GM18526 (cell line): ENCODE results near the gene PCMT1.

Experiments
- POLR2A ChIP-seq: IDR thresholded peaks from 3 replicates; pipeline ENCODE4 v1.6.1; 2011; ENCODE audit not compliant: insufficient read length; ENCODE audit errors: extremely low read depth

Gene PCMT1

GRCh38 chr6:149834513-149835481 is 85.3 kb downstream of the PCMT1 start:
- TF ChIP-seq POLR2A, result no peak

GRCh38 chr6:149840345-149841075 is 91.0 kb downstream of the PCMT1 start:
- no peak for TF ChIP-seq POLR2A

DNA sequence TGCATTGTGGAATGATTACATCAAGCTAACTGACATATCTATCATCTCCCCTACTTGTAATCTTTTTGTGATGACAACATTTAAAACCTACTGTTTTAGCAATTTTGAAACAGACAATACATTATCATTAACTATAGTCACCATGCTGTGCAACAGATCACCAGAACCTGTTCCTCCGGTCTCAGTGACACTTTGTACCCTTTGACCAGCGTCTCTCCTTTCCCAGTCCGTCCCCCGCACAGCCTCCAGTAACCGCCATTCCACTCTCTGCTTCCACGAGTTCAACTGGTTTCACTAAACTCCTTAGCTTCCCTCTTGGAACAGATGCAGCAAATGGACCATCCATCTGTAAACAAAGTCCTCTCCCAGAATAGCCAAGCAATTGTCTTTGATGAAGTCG is 92.8 kb downstream of the PCMT1 start:
- TF ChIP-seq POLR2A, result no peak

DNA sequence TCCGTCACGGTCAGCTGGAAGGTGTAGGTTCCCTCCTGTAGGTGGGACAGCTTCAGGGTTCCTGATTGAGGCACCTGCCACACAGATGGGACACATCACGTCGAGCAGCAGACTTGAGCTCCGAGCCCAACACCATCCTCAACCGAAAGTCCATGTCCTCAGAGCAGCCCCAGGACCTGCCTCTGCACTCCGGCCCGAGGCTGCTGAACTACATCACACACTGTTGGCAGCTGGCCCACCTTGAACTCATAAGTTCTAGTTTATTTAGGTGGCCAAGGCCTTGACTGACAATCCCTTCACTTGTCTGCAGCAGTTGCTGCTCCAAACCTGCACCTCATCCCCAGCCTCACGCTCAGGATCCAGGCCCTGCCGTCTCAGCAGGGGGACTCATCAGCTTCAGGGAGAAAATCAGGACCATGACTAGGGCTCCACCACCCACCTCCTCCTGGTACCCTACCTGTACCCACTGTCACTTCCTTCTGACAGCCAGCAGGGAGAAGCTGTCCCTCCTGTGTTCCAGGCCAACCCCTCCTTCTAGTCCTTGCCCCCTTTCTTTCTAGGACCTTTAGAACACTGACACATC is 93.6 kb downstream of the PCMT1 start:
- no peak for TF ChIP-seq POLR2A

- TF ChIP-seq POLR2A, result no peak
Measured at GRCh38 chr6:149844480-149844879, 94.9 kb downstream of the PCMT1 start.

GRCh38 chr6:149845549-149845948 is 96.0 kb downstream of the PCMT1 start:
- no peak for TF ChIP-seq POLR2A

- TF ChIP-seq POLR2A, result no peak
Measured at GRCh38 chr6:149846321-149846720, 96.8 kb downstream of the PCMT1 start.

DNA sequence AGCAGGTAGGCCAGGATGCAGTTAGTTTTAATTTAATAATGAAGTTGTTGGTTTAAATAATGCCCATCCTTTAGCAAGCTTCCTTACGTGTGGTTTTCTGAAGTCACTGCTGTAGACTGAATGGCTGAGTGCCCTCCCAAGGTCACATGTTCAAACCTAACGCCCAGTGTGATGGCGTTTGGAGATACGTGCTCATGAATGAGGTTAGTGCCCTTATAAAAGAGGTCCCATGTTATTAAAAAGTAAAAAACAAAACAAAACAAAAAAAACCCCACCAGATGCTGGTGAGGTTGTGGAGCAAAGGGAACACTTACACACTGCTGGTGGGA is 98.4 kb downstream of the PCMT1 start:
- TF ChIP-seq POLR2A, result no peak

DNA sequence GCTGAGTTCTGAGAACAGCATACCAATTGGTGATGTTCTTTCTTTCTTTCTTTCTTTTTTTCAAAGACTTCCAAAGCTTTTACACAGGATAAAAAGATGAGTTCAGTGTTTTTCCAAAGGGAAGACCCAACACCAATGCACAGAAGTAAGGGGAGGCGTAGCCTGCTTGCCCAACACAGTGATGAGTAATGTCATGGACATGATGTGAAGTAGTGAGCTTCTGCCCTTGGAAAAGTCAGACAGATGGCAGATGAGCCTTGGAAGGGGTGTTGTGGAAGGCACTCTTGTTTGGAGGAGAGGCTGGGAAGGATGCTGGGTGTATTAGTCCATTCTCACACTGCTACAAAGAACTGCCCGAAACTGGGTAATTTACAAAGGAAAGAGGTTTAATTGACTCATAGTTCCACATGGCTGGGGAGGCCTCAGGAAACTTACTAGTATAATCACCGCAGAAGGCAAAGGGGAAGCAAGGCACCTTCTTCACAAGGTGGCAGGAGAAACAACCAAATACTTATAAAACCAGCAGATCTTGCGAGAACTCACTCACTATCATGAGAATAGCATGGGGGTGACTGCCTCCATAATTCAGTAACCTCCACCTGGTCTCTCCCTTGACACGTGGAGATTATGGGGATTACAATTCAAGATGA is 102.0 kb downstream of the PCMT1 start:
- no peak for TF ChIP-seq POLR2A

DNA sequence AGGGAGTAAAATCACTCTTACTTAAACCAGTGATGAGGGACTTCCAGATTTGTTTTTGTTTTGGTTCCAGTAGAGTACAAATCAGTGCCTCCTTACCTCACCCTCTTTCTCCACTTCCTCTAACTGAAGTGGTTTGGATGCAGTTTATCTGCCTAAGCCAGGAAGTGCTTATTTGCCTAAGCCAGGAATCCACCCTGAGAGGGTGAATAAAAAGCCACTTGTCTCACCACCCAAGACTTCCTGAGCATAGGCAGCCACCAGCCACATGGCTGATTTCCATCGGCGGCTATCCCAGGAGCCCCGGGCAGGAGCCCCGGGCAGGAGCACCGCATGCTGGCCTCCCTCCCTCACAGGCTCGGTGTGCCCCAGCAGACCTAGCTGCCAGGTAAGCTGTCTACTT is 102.6 kb downstream of the PCMT1 start:
- TF ChIP-seq POLR2A, result no peak

- no peak for TF ChIP-seq POLR2A
Measured at GRCh38 chr6:149852881-149853280, 103.3 kb downstream of the PCMT1 start.

DNA sequence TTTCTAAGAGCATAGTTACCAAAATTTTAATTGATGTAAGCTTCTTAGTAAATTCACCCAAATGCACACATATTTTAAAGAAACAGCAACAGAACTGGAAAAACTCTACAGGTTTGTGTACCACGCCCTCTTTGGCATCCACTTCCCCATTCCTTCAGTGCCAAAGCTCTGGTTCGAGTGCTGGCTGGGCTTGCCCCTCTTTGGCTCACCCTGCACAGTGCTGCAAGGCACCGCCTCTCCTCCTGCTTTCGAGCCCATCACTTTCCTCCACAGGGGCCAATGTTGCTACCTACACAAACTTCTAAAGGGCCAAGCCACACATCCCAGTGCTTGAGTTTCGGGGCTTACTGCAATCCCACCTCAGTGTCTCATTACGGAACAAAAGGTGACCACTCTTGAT is 105.0 kb downstream of the PCMT1 start:
- TF ChIP-seq POLR2A, result no peak

DNA sequence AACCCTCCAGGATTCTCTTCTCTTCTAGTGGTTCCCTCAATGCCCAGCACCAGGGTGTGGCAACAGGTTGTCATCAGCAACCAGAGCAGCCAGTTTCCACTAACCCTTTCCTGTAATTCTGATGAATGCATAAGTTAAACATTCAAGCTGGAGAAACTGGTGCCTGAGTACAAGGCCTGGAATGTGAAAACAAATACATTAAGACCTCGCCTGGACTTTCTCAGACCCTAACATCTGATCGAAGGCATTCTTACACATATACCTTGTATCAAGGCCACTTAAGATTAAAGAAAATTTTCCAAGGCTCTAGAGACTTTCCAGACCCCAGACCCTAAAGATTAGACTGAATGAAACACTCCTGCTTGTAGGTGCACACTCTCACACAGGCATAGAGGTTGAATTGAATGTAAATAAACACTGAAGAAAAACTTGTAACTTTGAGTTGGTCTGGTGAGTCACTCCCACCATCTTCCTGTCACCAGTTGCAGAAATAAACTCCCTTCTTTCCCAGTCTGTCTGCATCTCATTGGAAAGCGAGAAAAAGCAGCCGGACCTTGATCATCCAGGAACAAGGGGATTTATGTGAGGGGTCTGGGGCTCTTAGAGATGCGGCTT is 105.6 kb downstream of the PCMT1 start:
- TF ChIP-seq POLR2A, result no peak

DNA sequence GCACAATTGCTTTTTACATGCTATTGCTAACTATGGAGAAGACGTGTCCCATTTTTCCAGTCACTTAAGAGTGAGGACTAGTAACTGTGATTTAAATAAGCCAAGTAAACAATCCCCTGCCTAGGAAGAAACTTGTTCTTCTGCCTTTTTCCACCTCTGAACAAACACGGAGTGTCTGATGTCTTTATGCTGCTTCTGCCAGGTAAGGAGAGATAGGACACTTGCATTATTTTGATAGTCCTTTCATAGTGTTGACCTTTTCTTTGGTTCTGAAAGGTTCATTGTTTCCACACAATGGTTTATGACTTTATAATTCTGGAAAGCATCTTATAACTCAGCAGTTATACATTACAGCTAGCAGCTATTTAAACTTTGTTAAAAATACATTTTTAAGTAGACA is 106.2 kb downstream of the PCMT1 start:
- no peak for TF ChIP-seq POLR2A
